ENCODE results near the gene CADPS.

- TF ChIP-seq RFX5 (IDR thresholded peaks at IDR 0.05; ENCODE audit: low read depth, low read length) (no peak), ZBED1 (IDR thresholded peaks at IDR 0.05) (no peak), MCM3 (IDR thresholded peaks at IDR 0.05) (no peak), RAD21 (CRISPR knock-in tag; conservative IDR thresholded peaks at IDR 0.05 in 1 of 2, IDR thresholded peaks at IDR 0.05 in 1 of 2) (no peak), TBP (optimal IDR thresholded peaks at IDR 0.05; ENCODE audit: low read depth, low read length) (no peak), ZNF263 (CRISPR knock-in tag; IDR thresholded peaks at IDR 0.05; ENCODE audit: borderline replicate concordance) (no peak), MBD1 (CRISPR knock-in tag; IDR thresholded peaks at IDR 0.05) (no peak), ZBTB49 (CRISPR knock-in tag; IDR thresholded peaks at IDR 0.05; ENCODE audit: borderline replicate concordance) (no peak), ZKSCAN3 (CRISPR knock-in tag; IDR thresholded peaks at IDR 0.05) (no peak), MAZ (CRISPR knock-in tag; conservative IDR thresholded peaks at IDR 0.05 in 1 of 2, IDR thresholded peaks at IDR 0.05 in 1 of 2) (no peak)
Observed at GRCh38 chr3:62604751-62605351, 270.4 kb downstream of the CADPS start.

All from K562 (cell line).